HG02571 (cell line): ENCODE data around the gene CRK.

Source experiments
- ATAC-seq: cut with Tn5 transposase; IDR thresholded peaks from one replicate; pipeline ENCODE4 v1.9.1; 2021; ENCODE audit warnings: mild to moderate bottlenecking, moderate library complexity; ENCODE audit not compliant: unreplicated experiment

Gene CRK

DNA sequence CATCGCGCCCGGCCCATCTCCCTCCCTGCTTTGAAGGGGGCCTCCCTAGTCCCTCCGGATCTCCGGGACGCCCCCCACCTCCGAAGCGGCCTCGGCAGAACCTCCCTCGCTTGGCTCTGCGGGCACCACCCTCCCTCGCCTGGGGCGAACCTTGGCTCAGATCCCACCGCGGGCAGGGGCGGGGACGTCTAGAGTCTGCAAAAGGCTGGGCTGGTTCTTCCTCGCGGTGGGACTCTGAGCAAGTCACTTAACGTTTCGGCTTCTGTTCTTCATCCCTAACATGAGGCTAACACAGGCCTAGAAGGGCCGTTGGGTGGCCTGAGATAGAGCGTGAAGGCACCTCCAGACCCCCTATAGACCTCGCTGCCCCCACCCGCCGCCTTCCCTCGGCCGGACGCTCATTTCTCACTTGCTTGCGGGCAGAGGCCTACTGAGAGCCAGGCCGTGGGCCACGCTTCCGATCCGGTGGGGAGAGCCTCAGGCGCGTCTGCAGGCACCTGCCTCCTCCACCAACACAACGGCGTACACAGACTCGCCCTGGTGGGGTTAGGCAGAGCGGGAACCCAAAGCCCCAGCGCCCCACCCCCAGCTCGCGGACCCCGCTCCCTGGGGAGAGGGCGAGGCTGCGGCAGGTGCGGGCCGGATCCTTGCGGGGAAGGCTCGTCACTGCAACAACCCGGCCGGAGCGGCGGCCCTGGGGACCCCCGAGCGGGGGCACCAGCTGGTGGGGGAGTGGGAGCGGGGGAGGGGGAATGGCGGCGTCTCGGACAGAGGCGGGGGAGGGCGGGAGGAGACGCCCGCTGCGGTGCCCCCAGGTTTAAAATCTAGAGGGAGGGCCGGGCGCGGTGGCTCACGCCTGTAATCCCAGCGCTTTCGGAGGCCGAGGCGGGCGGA, 31.0 kb upstream of the CRK start:
- ATAC-seq: no peak

DNA sequence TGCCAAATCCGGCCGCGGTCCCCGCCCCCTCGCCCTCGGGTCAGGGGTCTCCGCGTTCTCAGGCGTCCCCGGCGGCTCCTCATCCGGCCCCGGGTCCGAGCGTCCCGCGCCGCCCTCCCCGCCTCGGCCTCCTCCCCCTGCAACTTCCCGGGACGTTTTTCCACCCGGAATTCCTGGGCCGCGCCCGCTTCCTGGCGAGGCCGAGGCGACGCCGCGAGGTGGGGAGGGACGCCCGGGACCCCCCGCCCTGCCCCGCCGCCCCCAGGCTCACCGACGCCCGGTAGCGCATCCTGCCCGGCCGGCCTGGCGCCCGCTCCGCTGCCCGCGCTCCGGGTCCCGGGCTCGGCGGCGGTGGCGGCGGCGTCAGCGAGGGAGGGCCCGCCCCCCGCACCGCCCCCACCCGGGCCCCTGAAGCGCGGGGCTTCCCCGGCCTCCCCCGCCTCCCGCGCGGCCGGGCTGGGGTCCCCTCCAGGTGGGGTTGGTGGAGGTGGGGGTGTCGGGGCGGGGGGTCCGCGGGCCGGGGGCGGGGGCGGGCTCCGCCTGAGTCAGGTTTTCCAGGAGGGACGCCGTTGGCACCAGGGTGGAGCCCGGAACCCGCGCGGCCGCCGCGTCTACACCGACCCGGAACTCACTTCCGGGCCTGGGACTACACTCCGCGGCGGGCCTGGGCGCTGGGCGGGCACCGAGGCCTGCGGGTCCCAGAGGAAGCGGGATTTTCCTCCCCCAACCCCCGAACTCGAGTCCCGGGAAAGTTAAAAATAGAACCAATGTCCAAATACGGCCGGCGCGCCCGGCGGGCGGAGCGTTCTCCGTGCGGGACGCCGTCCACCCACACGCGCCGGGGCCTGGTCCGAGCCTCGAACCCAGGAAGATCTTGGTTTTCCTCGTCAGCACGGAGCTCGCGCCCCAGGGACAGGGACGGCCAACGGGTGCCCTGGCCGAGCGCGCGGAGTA, 29.7 kb upstream of the CRK start:
- peak; percentile 37 for ATAC-seq

DNA sequence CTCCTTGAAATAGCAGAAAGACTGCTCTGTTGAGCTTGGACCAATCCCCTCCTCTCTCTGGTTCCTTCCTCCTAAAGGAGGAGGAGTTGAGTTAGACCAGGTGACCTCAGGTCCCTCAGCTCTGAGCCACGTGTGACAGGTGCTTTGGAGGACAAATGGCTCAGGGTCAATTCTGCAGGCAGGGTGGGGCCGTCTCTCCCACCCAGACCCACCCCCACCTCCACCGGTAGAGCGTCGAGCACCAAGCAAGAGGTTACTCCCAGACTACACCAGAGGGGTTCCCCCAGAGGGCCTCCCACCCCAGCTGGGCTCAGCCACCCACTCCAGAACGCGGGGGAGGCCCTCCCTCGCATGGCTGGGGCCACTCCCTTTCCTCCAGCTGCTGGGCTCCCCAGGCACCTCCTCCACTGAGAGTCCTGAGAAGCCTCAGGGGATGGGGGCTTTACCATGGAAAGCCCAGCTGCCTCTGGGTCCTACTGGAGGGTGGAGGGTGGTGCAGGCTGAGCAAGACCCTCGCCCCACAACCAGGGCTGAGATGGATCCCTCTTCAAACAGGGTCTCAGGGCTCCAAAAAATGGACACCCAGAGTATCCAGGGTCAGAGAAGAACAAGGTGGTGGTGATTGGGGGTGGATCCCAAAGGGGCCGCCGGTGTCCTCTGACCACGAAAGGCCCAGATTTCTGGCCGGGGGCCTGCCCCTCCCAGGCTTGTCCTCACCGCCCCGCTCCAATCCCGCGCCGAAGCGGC, 28.8 kb upstream of the CRK start:
- ATAC-seq: no peak

DNA sequence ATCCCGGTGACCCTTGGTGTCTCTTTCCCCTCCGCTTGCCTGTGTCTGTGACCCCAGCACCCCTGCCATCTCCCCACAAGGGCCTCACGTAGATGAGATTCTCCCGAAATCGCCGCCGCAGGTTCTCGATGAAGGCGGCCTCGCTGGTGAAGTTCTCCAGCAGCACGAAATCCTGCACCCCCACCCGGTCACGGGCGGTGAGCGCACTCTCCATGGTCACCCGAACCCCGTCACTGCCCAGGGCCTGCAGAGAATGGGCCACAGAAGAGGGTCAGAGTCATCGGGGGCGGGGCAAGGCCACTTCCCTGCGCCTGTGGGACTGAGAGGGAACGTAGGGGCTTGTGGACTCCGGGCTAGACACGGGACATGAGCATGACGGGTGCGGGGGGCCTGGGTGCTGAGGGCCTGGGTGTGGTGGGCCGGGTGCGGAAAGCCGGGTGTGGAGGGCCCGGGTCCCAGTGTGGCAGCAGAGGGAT, 28.1 kb upstream of the CRK start:
- ATAC-seq: no peak

DNA sequence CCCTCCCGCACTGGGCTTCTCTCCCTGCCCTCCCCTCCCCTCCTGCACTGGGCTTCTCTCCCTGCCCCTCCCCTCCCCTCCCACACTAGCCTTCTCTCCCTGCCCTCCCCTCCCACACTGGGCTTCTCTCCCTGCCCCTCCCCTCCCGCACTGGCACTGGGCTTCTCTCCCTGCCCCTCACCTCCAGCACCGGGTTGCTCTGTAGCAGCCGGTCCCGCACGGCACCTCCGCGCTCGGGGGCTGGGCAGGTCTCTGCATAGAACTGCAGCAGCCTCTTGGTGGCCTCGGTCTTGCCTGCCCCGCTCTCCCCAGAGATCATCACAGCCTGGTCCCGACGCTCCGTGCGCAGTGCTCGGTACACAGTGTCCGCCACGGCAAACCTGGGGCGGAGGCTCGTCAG, 26.6 kb upstream of the CRK start:
- ATAC-seq: no peak

DNA sequence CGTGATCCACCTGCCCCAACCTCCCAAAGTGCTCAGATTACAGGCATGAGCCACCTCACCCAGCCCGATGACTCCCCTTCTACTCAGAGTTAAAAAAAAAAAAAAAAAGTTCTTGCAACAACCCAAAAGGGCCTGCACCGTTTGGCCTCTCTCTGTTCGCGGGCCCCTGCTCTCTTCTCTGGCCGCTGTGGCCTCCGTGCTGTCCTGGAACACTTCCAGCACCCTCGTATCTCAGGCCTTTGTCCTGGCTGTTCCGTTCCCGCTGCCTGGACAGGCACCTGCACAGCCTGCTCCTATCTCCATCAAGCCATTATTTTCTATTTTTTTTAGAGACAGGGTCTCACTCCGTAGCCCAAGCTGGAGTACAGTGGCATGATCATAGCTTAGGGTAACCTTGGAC, 25.7 kb upstream of the CRK start:
- ATAC-seq: no peak

DNA sequence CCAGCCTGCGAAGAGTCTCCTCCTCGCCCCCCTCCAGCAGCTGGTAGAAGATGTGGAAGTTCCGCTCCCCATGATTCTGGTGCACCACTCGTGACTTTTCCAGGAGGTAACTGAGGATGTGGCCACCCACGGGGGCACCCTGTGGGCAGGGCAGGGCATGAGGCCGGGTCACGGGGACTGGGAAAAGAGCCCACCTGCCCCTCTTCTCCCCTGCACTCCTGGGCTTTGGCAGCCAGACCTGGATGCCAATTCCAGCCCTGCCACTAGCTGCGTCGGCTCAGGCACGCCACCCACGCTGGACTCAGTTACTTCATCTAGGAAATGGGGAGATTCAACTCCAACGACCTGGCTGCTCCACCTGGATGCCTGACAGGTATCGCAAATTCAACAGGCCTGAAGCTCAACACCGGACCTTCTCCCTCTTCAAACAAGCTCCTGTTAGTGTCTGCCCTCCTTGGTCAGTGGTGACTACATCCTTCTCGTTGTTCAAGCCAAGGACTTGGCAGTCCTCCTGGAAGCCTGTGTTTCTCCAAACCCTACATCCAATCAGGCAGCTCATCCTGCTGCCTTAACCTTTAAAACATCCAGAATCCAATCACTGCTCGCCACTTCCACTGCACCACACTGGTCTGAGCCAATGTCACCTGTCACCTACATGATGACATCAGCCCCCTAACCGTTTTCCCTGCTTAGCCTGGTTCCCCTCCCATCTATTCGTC, 24.9 kb upstream of the CRK start:
- no peak for ATAC-seq

DNA sequence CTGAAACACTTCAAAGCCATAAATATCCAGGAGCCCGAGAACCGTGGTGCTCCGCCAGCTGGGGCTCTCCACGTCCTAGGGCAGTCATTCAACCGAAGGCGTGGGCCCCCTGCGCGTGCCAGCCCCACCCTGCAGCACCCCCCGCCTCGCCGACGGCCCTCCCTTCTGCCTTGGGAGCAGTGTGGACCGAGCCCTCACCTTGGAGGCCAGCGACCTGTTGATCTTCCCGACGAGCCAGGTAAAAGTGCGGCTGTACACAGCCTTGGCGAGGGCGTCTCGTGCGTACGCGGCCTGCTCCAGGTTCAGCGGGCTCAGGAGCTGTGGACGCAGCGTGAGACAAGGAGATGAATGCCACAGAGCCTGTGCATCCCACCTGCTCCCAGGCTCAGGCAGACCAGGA, 22.4 kb upstream of the CRK start:
- no peak for ATAC-seq

DNA sequence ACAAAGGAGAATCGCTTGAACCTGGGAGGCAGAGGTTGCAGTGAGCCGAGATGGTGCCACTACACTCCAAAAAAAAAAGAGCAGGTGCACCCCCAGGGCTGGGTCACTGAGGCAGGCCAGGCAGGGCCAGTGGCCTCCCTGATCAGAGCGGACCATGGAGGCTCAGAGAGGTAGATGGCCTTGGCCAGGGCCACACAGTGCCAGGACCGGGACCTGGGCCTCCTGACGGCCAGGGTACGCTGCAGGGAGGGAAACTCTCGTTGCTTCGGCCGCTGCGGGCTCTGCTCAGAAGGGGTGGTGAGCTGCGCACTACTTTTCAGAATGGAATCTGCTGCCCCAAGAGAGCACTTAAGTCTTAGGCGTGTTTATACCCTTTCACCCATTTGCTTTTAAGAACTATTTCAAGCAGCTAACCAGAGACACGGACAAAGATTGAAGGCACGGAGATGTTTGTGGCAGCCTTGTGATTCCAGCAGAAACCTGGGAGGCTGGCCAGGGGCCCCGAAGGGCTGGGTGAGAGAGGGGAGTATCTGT, 19.4 kb upstream of the CRK start:
- ATAC-seq: no peak

DNA sequence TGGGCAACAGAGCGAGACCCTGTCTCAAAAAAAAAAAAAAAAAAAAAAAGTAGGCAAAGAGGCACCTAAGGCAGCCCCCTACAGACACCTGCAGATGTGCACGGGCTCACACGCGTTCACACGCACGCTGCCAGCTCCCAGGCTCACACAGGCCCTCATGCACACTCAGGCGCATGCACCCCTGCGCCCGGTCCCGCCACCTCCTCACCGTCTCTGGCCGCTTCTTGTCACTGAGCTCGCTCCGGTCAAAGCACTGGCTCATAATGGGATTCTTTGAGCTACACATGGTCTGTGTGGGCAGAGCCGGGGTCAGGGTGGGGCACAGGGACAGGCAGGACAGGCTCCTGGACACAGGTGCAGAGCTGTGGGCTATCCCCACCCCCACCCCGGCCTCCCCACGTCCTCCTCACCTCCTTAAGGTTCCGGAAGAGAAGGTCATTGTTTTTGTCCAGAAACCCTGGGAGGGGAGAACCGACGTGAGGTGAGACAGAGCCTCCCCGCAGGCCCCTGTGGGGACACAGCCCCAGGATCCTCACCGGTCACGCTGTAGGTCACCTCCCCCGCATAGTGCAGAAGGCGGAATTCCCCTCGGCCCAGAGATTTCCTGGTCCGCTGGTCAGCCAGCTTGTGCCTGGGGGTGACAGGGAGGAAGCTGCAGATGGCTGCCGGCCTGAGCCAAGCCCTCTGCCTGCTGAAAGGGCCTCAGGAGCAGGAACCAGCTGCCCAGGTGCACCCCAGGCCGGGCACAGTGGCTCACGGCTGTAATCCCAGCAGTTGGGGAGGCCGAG, 18.6 kb upstream of the CRK start:
- peak; percentile 47 for ATAC-seq

DNA sequence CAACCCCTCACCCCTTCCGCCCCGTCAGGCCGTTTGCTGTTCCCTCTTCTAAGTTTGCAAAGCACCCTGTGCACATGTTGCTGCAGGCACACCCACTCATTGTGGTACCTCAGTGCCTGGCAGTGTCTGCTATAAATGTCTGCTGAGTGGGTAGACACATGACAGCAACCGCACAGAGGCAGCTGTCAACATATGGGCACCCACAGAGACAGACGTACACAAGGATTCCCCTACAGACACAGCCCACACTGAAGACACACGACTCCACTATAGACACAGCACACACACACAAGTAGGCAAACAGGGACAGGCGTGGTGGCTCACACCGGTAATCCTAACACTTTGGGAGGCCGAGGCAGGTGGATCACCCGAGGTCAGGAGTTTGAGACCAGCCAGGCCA, 17.8 kb upstream of the CRK start:
- no peak for ATAC-seq

DNA sequence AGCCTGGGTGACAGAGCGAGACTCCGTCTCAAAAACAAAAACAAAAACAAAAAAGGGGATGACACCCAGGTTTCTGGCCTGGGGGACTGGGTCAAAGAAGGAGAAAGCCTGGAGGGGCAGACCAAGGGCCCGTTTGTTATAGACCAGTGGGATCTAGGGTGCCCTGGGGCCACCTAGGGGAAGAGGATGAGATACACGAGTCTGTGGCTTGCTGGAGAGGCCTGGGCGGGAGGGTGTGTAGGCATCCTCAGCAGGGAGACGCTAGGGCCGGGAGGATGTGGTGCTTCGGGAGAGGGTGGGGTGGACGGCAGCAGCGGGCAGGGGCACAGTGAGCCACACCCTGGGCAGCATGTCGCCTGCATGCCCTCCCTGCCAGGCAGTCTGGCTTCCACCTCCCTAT, 17.1 kb upstream of the CRK start:
- ATAC-seq: no peak

DNA sequence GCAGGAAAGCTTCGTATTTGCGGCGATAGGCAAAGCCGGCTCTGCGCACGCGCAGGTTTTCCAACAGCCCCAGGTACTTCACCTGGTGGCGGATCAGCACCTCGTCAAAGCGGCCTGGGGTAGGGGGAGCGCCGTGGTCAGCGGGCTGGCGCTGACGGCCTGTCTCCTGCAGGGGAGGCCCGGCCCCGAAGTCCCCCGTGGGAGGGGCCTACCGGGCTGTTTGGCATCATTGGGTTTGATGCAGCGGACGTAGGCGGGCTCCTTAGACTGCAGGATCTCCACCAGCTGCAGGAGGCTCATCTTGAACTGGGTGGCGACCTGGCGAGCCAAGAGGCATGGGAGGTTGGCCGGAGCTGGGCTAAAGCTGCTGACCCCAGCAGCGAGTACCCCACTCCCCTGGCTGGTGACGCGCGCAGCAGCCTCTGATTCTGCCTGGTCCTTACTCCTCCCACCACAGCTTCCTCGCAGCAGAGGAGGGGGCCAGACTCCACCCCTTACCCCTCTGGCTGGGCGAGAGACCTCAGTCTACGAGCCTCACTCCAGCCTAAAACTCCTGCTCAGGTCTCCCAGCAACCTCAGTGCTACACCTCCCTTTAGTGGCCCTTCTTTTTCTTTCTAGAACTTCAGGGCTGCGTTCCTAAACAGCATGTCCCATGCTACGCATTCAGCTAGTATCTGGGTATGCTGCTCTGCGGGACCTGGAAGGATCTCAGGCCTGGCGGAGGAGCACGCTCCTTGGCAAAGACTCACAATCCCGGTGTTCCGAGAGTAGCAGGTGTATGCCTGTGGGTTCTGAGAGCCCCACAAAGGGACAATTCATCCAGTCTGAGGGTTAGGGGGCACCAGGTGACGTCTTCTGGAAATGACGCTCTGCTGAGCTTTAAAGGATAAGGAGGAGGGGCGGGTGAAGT, 16.1 kb upstream of the CRK start:
- no peak for ATAC-seq

DNA sequence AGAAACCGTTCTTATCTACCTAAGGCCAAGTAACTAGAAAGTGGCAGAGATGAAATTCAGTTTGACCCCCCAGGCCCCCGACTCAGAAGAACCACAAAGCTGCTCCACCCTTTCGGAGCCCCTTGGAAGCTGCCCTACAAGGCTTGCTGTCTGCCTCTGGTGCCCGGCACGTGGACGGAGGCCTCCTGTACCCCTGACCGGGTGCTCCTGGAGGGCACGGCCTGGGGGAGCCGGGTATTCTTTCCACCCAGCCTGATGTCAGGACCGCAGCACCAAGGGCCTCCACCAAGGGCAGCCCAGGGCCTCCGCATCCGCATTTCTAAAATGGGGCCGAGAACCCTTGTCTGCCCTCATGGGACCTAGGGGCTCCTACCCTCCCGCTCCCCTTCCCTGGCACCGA, 15.5 kb upstream of the CRK start:
- ATAC-seq: no peak

DNA sequence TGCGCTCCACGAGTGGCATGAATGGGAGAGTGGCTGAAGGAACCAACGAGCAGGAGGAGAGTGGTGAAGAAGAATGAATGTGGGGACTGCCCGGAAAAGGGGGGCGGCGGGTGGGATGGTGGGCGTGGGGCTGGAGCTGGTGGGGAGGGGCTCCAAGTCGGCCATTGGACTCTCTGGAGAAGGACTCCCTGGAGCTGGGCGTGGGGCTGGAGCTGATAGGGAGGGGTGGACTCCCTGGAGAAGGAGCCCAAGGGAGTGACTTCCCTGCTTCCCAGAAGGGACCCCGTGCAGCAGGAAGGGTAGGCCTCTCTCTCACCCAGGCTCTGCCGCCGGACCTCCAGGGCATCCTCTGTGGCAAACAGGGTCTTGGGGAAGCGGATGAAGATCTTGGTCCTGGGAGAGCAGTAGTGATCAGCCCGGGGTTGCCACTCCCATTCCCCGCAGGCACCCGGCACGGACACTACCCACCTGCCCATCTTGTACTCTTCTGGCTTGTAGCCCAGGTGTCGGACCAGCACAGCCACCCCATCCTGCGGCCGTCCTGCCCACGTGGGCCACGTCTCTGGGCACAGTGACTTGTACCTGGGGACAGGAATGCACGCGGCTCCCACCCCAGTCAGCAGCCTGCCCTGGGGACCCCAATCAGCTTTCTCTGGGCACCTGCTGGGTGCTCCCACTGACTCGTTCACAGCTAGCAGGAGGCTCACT, 14.9 kb upstream of the CRK start:
- ATAC-seq: no peak

DNA sequence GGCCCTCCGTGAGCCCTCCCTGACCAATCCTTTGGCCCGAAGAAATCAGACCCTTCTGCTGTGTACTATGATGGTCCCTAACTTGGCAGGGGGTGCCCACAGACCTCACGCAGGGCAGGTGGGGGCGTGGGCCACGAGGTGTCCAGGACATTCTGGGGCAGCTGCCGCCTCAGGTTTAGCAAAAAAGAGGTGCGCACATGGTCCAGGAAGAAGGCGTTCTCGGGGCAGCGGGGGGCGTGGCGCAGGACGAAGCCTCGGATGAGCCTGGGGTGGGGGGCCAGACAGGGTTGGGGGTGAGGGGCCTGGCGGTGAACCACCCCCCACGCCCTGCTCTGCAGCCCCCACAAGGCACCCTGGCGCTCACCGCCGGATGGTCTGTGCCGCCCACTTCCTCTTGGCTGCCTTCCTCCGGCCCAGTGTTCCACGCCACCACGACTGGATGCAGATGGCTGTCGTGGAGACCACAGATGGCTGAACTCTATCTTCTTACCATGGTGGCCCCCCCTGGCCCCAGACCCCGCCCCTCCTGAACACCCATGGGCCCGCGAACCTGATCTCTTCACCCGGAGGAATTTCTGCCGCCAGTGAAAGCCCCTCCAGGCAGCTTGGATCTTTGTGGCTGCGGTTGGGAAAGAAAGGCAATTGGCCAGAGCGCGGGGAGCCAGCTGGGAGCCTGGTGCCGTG, 14.2 kb upstream of the CRK start:
- ATAC-seq: no peak

DNA sequence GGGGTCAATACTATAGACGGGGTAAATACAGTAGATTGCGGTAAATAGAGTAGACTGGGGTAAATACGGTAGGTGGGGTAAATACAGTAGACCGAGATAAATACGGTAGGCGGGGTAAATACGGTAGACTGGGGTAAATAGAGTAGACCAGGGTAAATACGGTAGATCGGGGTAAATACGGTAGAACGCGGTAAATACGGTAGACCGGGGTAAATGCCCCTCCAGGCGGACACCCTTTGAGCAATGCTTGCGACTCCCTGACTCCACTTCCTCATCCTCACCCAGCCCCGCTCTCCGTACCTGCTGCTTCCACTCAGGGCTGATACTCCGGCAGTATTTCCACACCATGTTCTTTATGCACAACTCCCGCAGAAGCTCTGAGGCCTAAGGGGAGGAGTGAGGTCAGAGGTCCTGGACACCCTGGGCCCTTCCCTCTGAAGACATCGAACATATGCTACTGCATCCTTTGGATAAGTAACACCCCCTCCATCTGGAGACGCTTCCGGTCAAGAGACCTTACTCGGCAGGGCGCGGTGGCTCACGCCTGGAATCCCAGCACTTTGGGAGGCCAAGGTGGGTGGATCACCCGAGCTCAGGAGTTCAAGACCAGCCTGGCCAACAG, 13.3 kb upstream of the CRK start:
- ATAC-seq: no peak
